Calu3 (cell line): ENCODE data around the gene TRIM63. TPM values are rescaled to one million over a fixed set of nuclear protein-coding genes. Genes with fewer than 3 reads are reported as not detected.

Experiments used
- BruUV-seq: library from RNA; stranded (reverse); fragments of 400-500 nt; replicated peaks from 2 replicates; lab custom pipeline; 2021; lab: Mats Ljungman, UMichigan
- CTCF ChIA-PET: fragments of 300-600 bp; sonication (Branson Sonifier 250); formaldehyde crosslinking; loops from one replicate; lab custom pipeline; 2022; ENCODE audit warnings: antibody characterized with exemption; lab: Charles Lee
- DNase-seq: peaks from one replicate; pipeline ENCODE4 v3.0.0; 2022
- H3K27ac Mint-ChIP-seq: one replicate; pipeline ENCODE4 v1.8.0; 2022; ENCODE audit warnings: mixed read lengths; ENCODE audit not compliant: unreplicated experiment
- H3K27me3 Mint-ChIP-seq: one replicate; pipeline ENCODE4 v1.8.0; 2022; ENCODE audit warnings: mixed read lengths; ENCODE audit not compliant: unreplicated experiment
- H3K36me3 Mint-ChIP-seq: one replicate; pipeline ENCODE4 v1.8.0; 2022; ENCODE audit warnings: mild to moderate bottlenecking, moderate library complexity, mixed read lengths; ENCODE audit not compliant: insufficient read depth, unreplicated experiment
- H3K4me1 Mint-ChIP-seq: one replicate; pipeline ENCODE4 v1.8.0; 2022; ENCODE audit warnings: mild to moderate bottlenecking, low read depth, mixed read lengths; ENCODE audit not compliant: unreplicated experiment
- H3K4me3 Mint-ChIP-seq: one replicate; pipeline ENCODE4 v1.8.0; 2022; ENCODE audit warnings: mild to moderate bottlenecking, low read depth, moderate library complexity, mixed read lengths; ENCODE audit not compliant: unreplicated experiment
- H3K9me3 Mint-ChIP-seq: one replicate; pipeline ENCODE4 v1.8.0; 2022; ENCODE audit warnings: low read depth, mixed read lengths; ENCODE audit not compliant: unreplicated experiment
- CTCF ChIP-seq: fragments of 200-600 bp; IDR thresholded peaks from one replicate; pipeline ENCODE4 v1.8.0; 2022; ENCODE audit warnings: antibody characterized with exemption; ENCODE audit not compliant: unreplicated experiment
- intact Hi-C: fragments of 100-400 bp; cut with micrococcal nuclease; formaldehyde crosslinking; loops from one replicate; pipeline ENCODE4 v1.10.0; 2022; ENCODE audit not compliant: unreplicated experiment
- total RNA-seq: library from RNA; stranded (reverse); gene quantifications from 2 replicates; pipeline ENCODE4 v1.2.3, GENCODE V29; 2022

The TRIM63 gene
- total RNA-seq, 1 experiment from 2014 or later, result not detected

GRCh38 chr1:26079178-26079563 lies 11.7 kb upstream of the TRIM63 start:
- no peak for DNase-seq
- CTCF ChIA-PET, result no interaction called here
- Mint-ChIP-seq H3K27ac (peak overlapping the region; percentile 81), H3K36me3 (no peaks in the 10 kb centered on the region), H3K4me3 (peak overlapping the region; percentile 51), H3K27me3 (no peaks in the 10 kb centered on the region), H3K4me1 (peaks cover 38% of the 10 kb centered on the region), H3K9me3 (no peaks in the 10 kb centered on the region)
- BruUV-seq, result no TSS peak
- no peak for TF ChIP-seq CTCF
- intact Hi-C loops, result no loop called here

GRCh38 chr1:26078286-26079177 lies 11.1 kb upstream of the TRIM63 start:
- H3K4me3 Mint-ChIP-seq, result peak overlapping the region; percentile 51
- H3K36me3 Mint-ChIP-seq, result no peaks in the 10 kb centered on the region
- H3K27me3 Mint-ChIP-seq, result no peaks in the 10 kb centered on the region
- TF ChIP-seq CTCF, result no peak
- BruUV-seq, result no TSS peak
- CTCF ChIA-PET, result interaction anchor here (0.6 kb wide), 2 partner anchors 67 to 984 kb away, joined by 3 read pairs; no protein-coding TSS in a partner anchor
- H3K27ac Mint-ChIP-seq, result peak overlapping the region; percentile 81
- H3K9me3 Mint-ChIP-seq, result no peaks in the 10 kb centered on the region
- peaks cover 34% of the 10 kb centered on the region for H3K4me1 Mint-ChIP-seq
- peak; percentile 48 for DNase-seq
- intact Hi-C loops, result no loop called here

- CTCF ChIA-PET, result no interaction called here
Observed at GRCh38 chr1:26077524-26077923, 10.1 kb upstream of the TRIM63 start.

More at GRCh38 chr1:26077524-26077923, 10.1 kb upstream of the TRIM63 start:
- H3K36me3 Mint-ChIP-seq, result no peaks in the 10 kb centered on the region
- peaks cover 42% of the 10 kb centered on the region for H3K4me1 Mint-ChIP-seq
- BruUV-seq, result no TSS peak
- no peak overlapping the region for H3K4me3 Mint-ChIP-seq
- H3K27me3 Mint-ChIP-seq, result no peaks in the 10 kb centered on the region
- H3K27ac Mint-ChIP-seq, result no peak overlapping the region
- TF ChIP-seq CTCF, result no peak
- H3K9me3 Mint-ChIP-seq, result no peaks in the 10 kb centered on the region
- no peak for DNase-seq
- intact Hi-C loops, result no loop called here
